ENCODE results near the gene GPR61.

DNA sequence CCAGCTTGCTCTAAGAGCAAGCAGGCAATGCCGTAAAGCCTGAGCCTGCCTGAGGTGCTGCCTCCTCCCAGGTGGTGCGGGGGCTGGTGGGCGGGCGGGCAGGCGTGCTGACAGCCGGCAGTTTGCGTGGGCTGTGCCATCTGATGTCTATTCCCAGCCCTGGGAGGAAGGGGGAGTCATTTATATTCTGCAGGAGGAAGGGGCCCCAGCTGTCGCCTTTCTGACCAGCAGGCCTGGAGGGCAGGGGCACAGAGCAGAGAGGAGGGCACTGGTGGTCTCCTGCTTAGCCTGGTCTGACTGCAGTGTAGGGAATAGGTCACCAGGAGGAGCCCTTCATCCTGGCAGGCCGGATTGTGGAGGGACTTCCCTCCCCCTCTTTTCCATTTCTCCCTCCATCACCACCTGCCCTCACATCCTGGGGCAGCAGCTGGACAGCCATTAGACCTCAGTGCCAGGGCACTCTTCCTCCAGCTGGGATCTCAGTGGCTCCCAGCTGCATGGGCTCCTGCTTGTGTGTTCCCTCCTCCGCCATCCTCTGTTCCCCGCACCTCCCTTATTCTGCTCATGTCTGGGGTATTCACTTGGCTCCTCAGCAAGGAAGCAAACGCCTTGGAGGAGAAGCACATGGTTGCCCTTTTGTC, 41.4 kb upstream of the GPR61 start:
- TF ChIP-seq CTCF (IDR thresholded peaks at IDR 0.05) (peak; percentile 50 to 60 (median 55)), POLR2A (IDR thresholded peaks at IDR 0.05) (no peak)
